HG03025 (cell line): Measurements from ENCODE around the gene TCEAL1.
"Not testable (repeated sequence)": the region's sequence is repeated elsewhere in the genome, so short reads cannot be mapped to it uniquely, and the experiment has no call there.

ENCODE experiments used
- ATAC-seq: cut with Tn5 transposase; IDR thresholded peaks from one replicate; pipeline ENCODE4 v1.9.1; 2021; ENCODE audit warnings: mild to moderate bottlenecking, moderate library complexity; ENCODE audit not compliant: unreplicated experiment, low FRiP score

TCEAL1 gene

GRCh38 chrX:103631145-103631544 is 2.4 kb downstream of the TCEAL1 start:
- no peak for ATAC-seq

- ATAC-seq, result no peak
Measured at GRCh38 chrX:103635436-103635835, 6.7 kb downstream of the TCEAL1 start.

GRCh38 chrX:103637604-103638338 is 9.0 kb downstream of the TCEAL1 start:
- ATAC-seq, result no peak

GRCh38 chrX:103638479-103639346 is 9.9 kb downstream of the TCEAL1 start:
- ATAC-seq, result not testable (repeated sequence)

GRCh38 chrX:103640401-103641155 is 11.8 kb downstream of the TCEAL1 start:
- no peak for ATAC-seq

- ATAC-seq, result no peak
Measured at GRCh38 chrX:103644125-103644524, 15.3 kb downstream of the TCEAL1 start.

GRCh38 chrX:103647630-103648029 is 18.9 kb downstream of the TCEAL1 start:
- no peak for ATAC-seq

GRCh38 chrX:103651151-103651773 is 22.5 kb downstream of the TCEAL1 start:
- no peak for ATAC-seq

GRCh38 chrX:103655230-103656000 is 26.6 kb downstream of the TCEAL1 start:
- not testable (repeated sequence) for ATAC-seq

GRCh38 chrX:103656617-103657016 is 27.8 kb downstream of the TCEAL1 start:
- ATAC-seq, result no peak

- not testable (repeated sequence) for ATAC-seq
Measured at GRCh38 chrX:103657066-103657465, 28.3 kb downstream of the TCEAL1 start.

GRCh38 chrX:103658681-103659433 is 30.1 kb downstream of the TCEAL1 start:
- no peak for ATAC-seq

- ATAC-seq, result not testable (repeated sequence)
Measured at GRCh38 chrX:103659460-103659859, 30.7 kb downstream of the TCEAL1 start.

- ATAC-seq, result no peak
Measured at GRCh38 chrX:103663981-103664762, 35.4 kb downstream of the TCEAL1 start.

GRCh38 chrX:103666202-103667107 is 37.7 kb downstream of the TCEAL1 start:
- ATAC-seq, result no peak

- no peak for ATAC-seq
Measured at GRCh38 chrX:103669745-103670144, 41.0 kb downstream of the TCEAL1 start.
